HepG2 (cell line): ENCODE results near the gene TBCE. TPM values are rescaled to one million over a fixed set of nuclear protein-coding genes. Genes with fewer than 3 reads are reported as not detected.

Experiments used
- ATAD3A ChIP-seq: sonication (generic); formaldehyde crosslinking; IDR thresholded peaks from 2 replicates; pipeline ENCODE4 v1.4.0; 2020; ENCODE audit warnings: missing genetic modification reagents
- ATF7 ChIP-seq, 2 experiments: fragments of 450-650 bp in 1 of 2; sonication (generic) in 1 of 2; formaldehyde crosslinking in 1 of 2; IDR thresholded peaks; 2 replicates each; pipeline versions ENCODE4 v1.4.0 to v1.6.1; 2016 to 2020; ENCODE audit warnings: antibody characterized with exemption in 1 of 2, mild to moderate bottlenecking in 1 of 2, missing genetic modification reagents in 1 of 2
- ESRRA ChIP-seq: sonication (generic); formaldehyde crosslinking; IDR thresholded peaks from 2 replicates; pipeline ENCODE4 v1.5.1; 2020; ENCODE audit warnings: mild to moderate bottlenecking, low read depth, missing genetic modification reagents
- ETV5 ChIP-seq: IDR thresholded peaks from 2 replicates; pipeline ENCODE4 v1.6.1; 2018; ENCODE audit warnings: missing biosample characterization, missing genetic modification reagents, inconsistent platforms, borderline replicate concordance
- HCFC1 ChIP-seq: fragments of 150-350 bp; IDR thresholded peaks from 2 replicates; pipeline ENCODE4 v1.6.1; 2014; ENCODE audit warnings: low read depth, low read length
- HNRNPH1 ChIP-seq: fragments of 200-400 bp; formaldehyde crosslinking; optimal IDR thresholded peaks from 2 replicates; pipeline ENCODE3; 2017; ENCODE audit warnings: mild to moderate bottlenecking, low read depth, low read length
- MXI1 ChIP-seq: IDR thresholded peaks from 3 replicates; pipeline ENCODE4 v1.6.1; 2012; ENCODE audit warnings: low read depth, low read length, inconsistent platforms, borderline replicate concordance
- POLR2AphosphoS5 ChIP-seq: IDR thresholded peaks from 2 replicates; pipeline ENCODE4 v1.6.1; 2012; ENCODE audit warnings: low read depth, low read length
- RAD21 ChIP-seq: fragments of 450-650 bp; formaldehyde crosslinking; IDR thresholded peaks from 2 replicates; pipeline ENCODE4 v1.5.0; 2020; ENCODE audit warnings: mild to moderate bottlenecking
- RFXANK ChIP-seq: IDR thresholded peaks from 2 replicates; pipeline ENCODE4 v1.6.1; 2016
- SMC3 ChIP-seq: IDR thresholded peaks from 2 replicates; pipeline ENCODE4 v1.6.1; 2011; ENCODE audit warnings: low read length, improper control_type of control experiment
- ZFP36L1 ChIP-seq: sonication (generic); formaldehyde crosslinking; IDR thresholded peaks from 2 replicates; pipeline ENCODE4 v1.8.0; 2022; ENCODE audit warnings: mild to moderate bottlenecking, missing genetic modification reagents, moderate library complexity
- ZNF562 ChIP-seq: sonication (generic); formaldehyde crosslinking; IDR thresholded peaks from 2 replicates; pipeline ENCODE4 v1.8.0; 2022; ENCODE audit warnings: missing genetic modification reagents, borderline replicate concordance
- ZNF703 ChIP-seq: sonication (generic); formaldehyde crosslinking; IDR thresholded peaks from 2 replicates; pipeline ENCODE4 v1.5.1; 2020; ENCODE audit warnings: missing genetic modification reagents, mild to moderate bottlenecking, moderate library complexity, borderline replicate concordance
- polyA plus RNA-seq, 8 experiments: library from polyadenylated mRNA; depleted of rRNA in 3 of 8; stranded (reverse) in 7 of 8; unstranded in 1 of 8; fragments of >200 nt; fragmentation: Illumina TruSeq in 4 of 8; extraction: Trizol in 4 of 8; gene quantifications; 2 replicates each; pipeline versions ENCODE4 v1.2.1 to v1.2.3, GENCODE V29; 2011 to 2016; ENCODE audit warnings: low read depth in 4 of 8, missing spikeins in 1 of 8, mixed read lengths in 1 of 8; ENCODE audit not compliant: insufficient read depth in 1 of 8
- total RNA-seq, 5 experiments: library from RNA; depleted of rRNA; stranded (reverse); fragments of >200 nt; fragmentation: Illumina TruSeq; extraction: Trizol; gene quantifications; 2 replicates each; pipeline ENCODE4 v1.2.3, GENCODE V29; 2016; ENCODE audit warnings: low read depth in 1 of 5
- TF ChIP-seq, protein P1 (sequence below): sonication (generic); formaldehyde crosslinking; IDR thresholded peaks from 2 replicates; pipeline ENCODE4 v1.4.0; 2020; ENCODE audit warnings: mild to moderate bottlenecking, missing genetic modification reagents
- TF ChIP-seq, protein P2 (sequence below): sonication (generic); formaldehyde crosslinking; IDR thresholded peaks from 2 replicates; pipeline ENCODE4 v1.4.0; 2020; ENCODE audit warnings: missing genetic modification reagents

TBCE gene
- total and polyA plus RNA-seq, 2 of the 13 experiments (the other 11 are each of a cell fraction or from before 2014, with no cell fraction given): 25.6 to 31.1 TPM

DNA sequence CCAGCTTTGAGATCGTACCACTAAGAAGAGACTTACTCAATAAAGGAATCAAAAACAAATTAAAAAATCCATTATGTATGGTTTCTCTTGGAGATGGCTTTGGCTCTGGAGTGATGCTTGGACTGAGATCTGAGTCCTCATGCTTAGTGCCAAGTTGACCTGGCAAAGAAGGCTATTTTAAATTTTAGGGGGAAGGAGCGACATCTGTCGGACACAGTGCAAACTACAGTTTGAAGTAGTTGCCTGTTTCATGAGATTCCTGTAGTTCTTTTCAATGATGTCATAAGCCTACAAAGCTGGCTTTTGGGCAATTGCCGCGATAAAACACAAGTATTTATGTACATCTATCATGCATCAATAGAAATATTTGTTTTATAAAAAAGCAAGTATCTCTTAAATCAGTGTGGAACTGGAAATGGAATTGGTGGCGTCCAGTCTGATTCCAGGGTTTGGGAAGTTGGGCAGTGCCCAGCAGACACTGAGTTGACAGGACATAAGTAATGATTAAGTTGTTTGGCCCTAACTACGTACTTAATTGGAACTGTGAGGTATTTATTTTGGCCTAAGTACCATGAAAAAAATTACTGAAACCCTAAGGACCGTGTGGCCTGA is 50.0 kb downstream of the TBCE start (continued):
- TF ChIP-seq, protein P1, sequence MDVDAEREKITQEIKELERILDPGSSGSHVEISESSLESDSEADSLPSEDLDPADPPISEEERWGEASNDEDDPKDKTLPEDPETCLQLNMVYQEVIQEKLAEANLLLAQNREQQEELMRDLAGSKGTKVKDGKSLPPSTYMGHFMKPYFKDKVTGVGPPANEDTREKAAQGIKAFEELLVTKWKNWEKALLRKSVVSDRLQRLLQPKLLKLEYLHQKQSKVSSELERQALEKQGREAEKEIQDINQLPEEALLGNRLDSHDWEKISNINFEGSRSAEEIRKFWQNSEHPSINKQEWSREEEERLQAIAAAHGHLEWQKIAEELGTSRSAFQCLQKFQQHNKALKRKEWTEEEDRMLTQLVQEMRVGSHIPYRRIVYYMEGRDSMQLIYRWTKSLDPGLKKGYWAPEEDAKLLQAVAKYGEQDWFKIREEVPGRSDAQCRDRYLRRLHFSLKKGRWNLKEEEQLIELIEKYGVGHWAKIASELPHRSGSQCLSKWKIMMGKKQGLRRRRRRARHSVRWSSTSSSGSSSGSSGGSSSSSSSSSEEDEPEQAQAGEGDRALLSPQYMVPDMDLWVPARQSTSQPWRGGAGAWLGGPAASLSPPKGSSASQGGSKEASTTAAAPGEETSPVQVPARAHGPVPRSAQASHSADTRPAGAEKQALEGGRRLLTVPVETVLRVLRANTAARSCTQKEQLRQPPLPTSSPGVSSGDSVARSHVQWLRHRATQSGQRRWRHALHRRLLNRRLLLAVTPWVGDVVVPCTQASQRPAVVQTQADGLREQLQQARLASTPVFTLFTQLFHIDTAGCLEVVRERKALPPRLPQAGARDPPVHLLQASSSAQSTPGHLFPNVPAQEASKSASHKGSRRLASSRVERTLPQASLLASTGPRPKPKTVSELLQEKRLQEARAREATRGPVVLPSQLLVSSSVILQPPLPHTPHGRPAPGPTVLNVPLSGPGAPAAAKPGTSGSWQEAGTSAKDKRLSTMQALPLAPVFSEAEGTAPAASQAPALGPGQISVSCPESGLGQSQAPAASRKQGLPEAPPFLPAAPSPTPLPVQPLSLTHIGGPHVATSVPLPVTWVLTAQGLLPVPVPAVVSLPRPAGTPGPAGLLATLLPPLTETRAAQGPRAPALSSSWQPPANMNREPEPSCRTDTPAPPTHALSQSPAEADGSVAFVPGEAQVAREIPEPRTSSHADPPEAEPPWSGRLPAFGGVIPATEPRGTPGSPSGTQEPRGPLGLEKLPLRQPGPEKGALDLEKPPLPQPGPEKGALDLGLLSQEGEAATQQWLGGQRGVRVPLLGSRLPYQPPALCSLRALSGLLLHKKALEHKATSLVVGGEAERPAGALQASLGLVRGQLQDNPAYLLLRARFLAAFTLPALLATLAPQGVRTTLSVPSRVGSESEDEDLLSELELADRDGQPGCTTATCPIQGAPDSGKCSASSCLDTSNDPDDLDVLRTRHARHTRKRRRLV (CRISPR knock-in tag): no peak
- TF ChIP-seq RFXANK (CRISPR knock-in tag) (0 out of 2 replicates have a peak, but pooled peaks have one; percentile 54), ZFP36L1 (no peak), ATF7 (IDR thresholded peaks at IDR 0.05) (peak; percentile 76), ATF7 (CRISPR knock-in tag; IDR thresholded peaks at IDR 0.05) (no peak), ZNF562 (CRISPR knock-in tag) (no peak), SMC3 (peak; percentile 79), ATAD3A (no peak), ESRRA (CRISPR knock-in tag) (no peak), ETV5 (CRISPR knock-in tag) (no peak), HCFC1 (no peak), RAD21 (peak; percentile 72), HNRNPH1 (no peak), MXI1 (peak; percentile 36; the same call in 1 of the 3 replicates), ZNF703 (CRISPR knock-in tag) (no peak), POLR2AphosphoS5 (no peak)
- TF ChIP-seq, protein P2, sequence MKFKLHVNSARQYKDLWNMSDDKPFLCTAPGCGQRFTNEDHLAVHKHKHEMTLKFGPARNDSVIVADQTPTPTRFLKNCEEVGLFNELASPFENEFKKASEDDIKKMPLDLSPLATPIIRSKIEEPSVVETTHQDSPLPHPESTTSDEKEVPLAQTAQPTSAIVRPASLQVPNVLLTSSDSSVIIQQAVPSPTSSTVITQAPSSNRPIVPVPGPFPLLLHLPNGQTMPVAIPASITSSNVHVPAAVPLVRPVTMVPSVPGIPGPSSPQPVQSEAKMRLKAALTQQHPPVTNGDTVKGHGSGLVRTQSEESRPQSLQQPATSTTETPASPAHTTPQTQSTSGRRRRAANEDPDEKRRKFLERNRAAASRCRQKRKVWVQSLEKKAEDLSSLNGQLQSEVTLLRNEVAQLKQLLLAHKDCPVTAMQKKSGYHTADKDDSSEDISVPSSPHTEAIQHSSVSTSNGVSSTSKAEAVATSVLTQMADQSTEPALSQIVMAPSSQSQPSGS (CRISPR knock-in tag): 0 out of 2 replicates have a peak, but pooled peaks have one; percentile 37
